Measurements from ENCODE around the gene NAT16.

The NAT16 gene

GRCh38 chr7:101169838-101170551, 10.1 kb downstream of the NAT16 start:
- H3K27me3 Mint-ChIP-seq = peaks cover 47% of the 10 kb centered on the region
- H3K36me3 Mint-ChIP-seq = no peaks in the 10 kb centered on the region
- peaks cover 73% of the 10 kb centered on the region for H3K4me1 Mint-ChIP-seq (ENCODE audit: low read depth)
- no peaks in the 10 kb centered on the region for H3K9me3 Mint-ChIP-seq (ENCODE audit: low read depth)
- peak overlapping the region; percentile 77 for H3K4me3 Mint-ChIP-seq
- H3K27ac Mint-ChIP-seq = peak overlapping the region; percentile 68

- Mint-ChIP-seq H3K27me3 (peaks cover 44% of the 10 kb centered on the region), H3K4me3 (peak overlapping the region; percentile 77), H3K9me3 (ENCODE audit: low read depth) (no peaks in the 10 kb centered on the region), H3K27ac (peak overlapping the region; percentile 68), H3K36me3 (no peaks in the 10 kb centered on the region), H3K4me1 (ENCODE audit: low read depth) (peaks cover 73% of the 10 kb centered on the region)
These were observed 10.8 kb downstream of the NAT16 start for GRCh38 chr7:101169110-101169837.

GRCh38 chr7:101168412-101169049, 11.6 kb downstream of the NAT16 start:
- Mint-ChIP-seq H3K27me3 (peaks cover 40% of the 10 kb centered on the region), H3K9me3 (ENCODE audit: low read depth) (no peaks in the 10 kb centered on the region), H3K4me3 (peak overlapping the region; percentile 73), H3K27ac (no peak overlapping the region), H3K4me1 (ENCODE audit: low read depth) (peaks cover 68% of the 10 kb centered on the region), H3K36me3 (no peaks in the 10 kb centered on the region)

DNA sequence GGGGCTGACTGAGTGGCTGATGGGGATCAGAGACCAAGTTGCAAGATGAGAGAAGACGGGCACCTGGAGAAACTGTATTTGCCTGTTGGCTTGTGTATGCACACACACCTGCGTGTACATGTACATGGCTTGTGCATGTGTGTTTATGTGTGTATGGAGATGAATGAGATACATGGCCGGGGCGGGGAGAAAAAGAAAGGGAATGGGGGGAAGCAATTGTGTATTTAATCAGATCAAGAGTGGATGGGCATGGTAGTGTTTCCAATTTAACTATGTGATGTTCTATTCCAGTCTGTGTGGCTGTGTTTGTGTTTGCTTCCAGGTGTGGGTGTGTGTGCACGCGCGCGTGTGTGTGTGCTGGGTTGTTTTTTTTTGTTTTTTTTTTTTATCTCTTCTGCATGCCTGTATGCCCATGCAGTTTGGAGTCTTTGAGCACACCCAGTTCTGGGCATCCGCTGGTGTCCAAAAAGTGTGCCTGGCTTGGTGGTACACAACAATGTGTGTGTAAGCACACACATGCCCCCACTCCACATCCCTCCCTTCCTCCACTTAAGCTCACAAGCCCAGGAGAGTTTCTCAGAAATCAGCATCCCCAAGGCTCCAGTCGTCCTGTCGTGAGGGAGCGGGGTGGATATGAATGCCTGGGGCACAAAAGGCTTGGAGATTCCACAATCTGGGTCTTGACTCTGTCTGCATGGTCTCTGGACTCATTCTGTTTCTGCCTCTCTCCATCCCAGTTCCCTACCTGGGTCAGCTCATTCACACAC, 12.3 kb downstream of the NAT16 start:
- Mint-ChIP-seq H3K27me3 (peaks cover 39% of the 10 kb centered on the region), H3K9me3 (ENCODE audit: low read depth) (no peaks in the 10 kb centered on the region), H3K36me3 (no peaks in the 10 kb centered on the region), H3K4me3 (no peak overlapping the region), H3K4me1 (ENCODE audit: low read depth) (peaks cover 65% of the 10 kb centered on the region), H3K27ac (no peak overlapping the region)

DNA sequence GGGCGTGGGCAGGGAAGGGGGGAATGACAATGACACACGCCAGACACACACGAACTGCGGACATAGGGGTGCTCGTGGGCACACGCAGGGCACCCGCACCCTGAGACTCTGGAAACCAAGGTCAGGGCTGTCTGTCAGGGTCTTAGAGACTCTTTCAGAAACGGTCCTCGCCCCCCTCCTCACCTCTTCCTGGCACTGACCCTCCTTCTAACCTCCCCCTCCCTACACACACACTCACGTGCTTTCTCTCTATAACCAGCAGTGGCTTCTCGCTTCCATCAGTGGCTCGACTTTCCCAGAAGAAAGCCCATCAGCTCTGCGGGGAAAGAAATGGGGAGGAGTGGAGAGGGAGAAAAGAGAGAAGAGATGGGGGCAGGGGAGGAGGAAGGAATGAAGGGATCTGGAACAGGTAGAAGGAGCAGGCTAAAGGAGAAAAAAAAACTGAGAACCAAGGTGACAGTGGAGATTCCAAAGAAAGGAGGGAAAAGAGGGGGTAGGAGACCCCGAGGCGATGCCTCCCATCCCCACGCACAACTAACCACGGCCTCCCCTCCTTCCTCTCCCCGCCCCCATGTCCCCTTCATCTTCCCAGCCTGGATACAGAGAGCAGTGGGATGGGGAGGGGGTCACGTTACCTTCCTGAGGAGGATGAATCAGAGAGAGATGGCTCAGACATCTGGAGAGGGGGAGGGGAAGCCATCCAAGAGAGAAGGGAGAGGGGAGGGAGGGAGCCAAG, 13.0 kb downstream of the NAT16 start:
- H3K27ac Mint-ChIP-seq = no peak overlapping the region
- H3K9me3 Mint-ChIP-seq (ENCODE audit: low read depth) = no peaks in the 10 kb centered on the region
- H3K27me3 Mint-ChIP-seq = peaks cover 37% of the 10 kb centered on the region
- H3K4me1 Mint-ChIP-seq (ENCODE audit: low read depth) = peaks cover 66% of the 10 kb centered on the region
- no peaks in the 10 kb centered on the region for H3K36me3 Mint-ChIP-seq
- H3K4me3 Mint-ChIP-seq = peak overlapping the region; percentile 20

DNA sequence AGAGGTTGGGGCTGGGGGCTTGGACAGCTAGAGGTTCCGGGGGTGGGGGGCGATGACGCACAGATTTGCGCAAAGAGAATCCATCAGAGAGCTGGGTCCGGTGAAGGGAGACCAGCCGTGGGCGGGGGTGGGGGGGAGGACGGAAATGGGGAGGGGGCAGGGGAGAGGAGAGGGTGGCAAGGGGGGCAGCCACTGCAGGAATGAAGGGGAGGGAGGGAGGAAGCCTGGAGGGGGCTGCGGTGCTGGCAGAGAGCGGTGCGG, 13.5 kb downstream of the NAT16 start:
- Mint-ChIP-seq H3K4me3 (no peak overlapping the region), H3K27ac (no peak overlapping the region), H3K27me3 (peaks cover 37% of the 10 kb centered on the region), H3K4me1 (ENCODE audit: low read depth) (peaks cover 61% of the 10 kb centered on the region), H3K9me3 (ENCODE audit: low read depth) (no peaks in the 10 kb centered on the region), H3K36me3 (no peaks in the 10 kb centered on the region)

DNA sequence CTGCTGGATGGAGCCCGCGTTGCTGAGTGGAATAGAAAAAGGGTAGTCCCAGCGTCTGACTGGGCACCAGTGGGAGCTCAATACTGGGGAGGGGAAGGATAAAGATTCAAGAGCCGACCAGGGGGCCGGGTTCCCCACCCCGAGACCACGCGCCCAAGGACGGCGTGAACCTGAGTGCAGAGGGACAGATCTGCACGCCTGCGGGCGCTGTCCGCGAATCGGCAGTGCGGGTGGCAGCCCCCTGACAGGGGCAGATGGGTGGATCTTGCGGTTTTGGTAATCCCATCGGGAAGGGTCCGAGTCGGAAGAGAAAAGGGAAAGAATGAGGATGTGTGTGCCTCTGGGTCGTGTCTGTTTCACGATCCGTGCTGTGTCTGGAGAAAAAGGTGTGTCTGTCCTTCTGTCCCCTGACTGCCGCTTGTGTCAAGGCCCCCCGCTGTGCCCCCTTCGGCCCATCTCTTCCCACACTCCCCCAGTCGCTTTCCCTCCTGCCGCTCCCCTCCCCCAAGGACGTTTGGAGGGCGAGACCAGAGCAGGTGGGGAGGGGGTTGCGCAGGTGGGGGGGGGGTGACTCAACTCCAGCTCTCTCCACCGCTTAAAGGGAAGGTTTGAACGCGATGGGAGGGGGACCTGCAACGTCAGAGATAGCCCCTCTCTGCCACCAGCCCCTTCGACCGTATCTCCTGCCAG, 14.0 kb downstream of the NAT16 start:
- Mint-ChIP-seq H3K9me3 (ENCODE audit: low read depth) (no peaks in the 10 kb centered on the region), H3K4me1 (ENCODE audit: low read depth) (peaks cover 57% of the 10 kb centered on the region), H3K36me3 (no peaks in the 10 kb centered on the region), H3K4me3 (peak overlapping the region; percentile 81), H3K27me3 (peaks cover 33% of the 10 kb centered on the region), H3K27ac (peak overlapping the region; percentile 22)

GRCh38 chr7:101165075-101165957, 14.8 kb downstream of the NAT16 start, which contains the start of gene VGF:
TSS of gene VGF (minus strand) at chr7:101165569. CDS start at chr7:101164843, 726 bp downstream.
- peaks cover 26% of the 10 kb centered on the region for H3K27me3 Mint-ChIP-seq
- H3K4me1 Mint-ChIP-seq (ENCODE audit: low read depth) = peaks cover 49% of the 10 kb centered on the region
- no peaks in the 10 kb centered on the region for H3K9me3 Mint-ChIP-seq (ENCODE audit: low read depth)
- H3K4me3 Mint-ChIP-seq = peak within 1 kb of the TSS; percentile 81
- peak within 1 kb of the TSS; percentile 22 for H3K27ac Mint-ChIP-seq
- no peaks in the 10 kb centered on the region for H3K36me3 Mint-ChIP-seq

DNA sequence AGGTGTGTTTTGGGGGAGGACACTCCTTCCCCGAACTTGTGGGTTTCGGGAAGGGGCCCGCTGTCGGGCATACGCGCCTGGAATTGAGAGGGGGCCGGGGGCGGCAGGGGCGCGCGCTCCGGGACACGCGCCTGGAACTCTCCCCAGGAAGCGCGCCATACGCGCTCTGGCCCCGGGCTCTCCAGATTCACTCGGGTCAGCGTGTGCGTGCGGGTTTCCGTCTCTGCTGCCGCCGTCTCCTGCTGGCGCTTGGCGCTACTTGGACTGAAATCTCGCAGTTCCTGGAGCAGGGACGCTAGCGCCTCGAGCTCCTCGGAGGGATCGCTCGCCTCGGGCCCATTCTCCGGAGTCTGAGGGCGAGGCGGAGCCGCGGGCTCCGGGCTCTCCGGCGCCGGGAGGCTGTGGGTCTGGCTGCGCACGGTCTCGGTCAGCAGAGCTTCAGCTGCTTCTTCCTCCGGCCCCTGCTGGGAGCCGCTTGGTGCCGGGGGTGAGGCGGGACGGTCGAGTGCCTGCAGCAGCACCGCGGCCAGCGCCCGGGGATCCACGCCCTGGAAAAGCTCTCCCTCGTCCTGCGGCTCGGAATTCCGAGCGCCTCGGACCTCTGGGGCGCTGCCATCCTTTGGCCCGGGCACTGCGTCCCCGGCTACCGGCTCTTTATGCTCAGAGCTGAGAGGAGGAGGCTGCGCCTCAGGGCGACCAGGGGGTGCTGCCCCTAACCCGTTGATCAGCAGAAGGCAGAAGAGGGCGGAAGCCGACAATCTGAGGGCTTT, 15.8 kb downstream of the NAT16 start:
- Mint-ChIP-seq H3K27ac (no peak overlapping the region), H3K4me3 (peak overlapping the region; percentile 81), H3K27me3 (peaks cover 20% of the 10 kb centered on the region)

GRCh38 chr7:101163279-101164070, 16.6 kb downstream of the NAT16 start:
- no peaks in the 10 kb centered on the region for H3K36me3 Mint-ChIP-seq
- peaks cover 32% of the 10 kb centered on the region for H3K4me1 Mint-ChIP-seq (ENCODE audit: low read depth)
- H3K4me3 Mint-ChIP-seq = peak overlapping the region; percentile 67
- H3K9me3 Mint-ChIP-seq (ENCODE audit: low read depth) = no peaks in the 10 kb centered on the region
- no peak overlapping the region for H3K27ac Mint-ChIP-seq
- peaks cover 16% of the 10 kb centered on the region for H3K27me3 Mint-ChIP-seq

More for the DNA sequence above, 15.8 kb downstream of the NAT16 start:
- H3K9me3 Mint-ChIP-seq (ENCODE audit: low read depth) = no peaks in the 10 kb centered on the region
- H3K4me1 Mint-ChIP-seq (ENCODE audit: low read depth) = peaks cover 39% of the 10 kb centered on the region
- H3K36me3 Mint-ChIP-seq = no peaks in the 10 kb centered on the region

DNA sequence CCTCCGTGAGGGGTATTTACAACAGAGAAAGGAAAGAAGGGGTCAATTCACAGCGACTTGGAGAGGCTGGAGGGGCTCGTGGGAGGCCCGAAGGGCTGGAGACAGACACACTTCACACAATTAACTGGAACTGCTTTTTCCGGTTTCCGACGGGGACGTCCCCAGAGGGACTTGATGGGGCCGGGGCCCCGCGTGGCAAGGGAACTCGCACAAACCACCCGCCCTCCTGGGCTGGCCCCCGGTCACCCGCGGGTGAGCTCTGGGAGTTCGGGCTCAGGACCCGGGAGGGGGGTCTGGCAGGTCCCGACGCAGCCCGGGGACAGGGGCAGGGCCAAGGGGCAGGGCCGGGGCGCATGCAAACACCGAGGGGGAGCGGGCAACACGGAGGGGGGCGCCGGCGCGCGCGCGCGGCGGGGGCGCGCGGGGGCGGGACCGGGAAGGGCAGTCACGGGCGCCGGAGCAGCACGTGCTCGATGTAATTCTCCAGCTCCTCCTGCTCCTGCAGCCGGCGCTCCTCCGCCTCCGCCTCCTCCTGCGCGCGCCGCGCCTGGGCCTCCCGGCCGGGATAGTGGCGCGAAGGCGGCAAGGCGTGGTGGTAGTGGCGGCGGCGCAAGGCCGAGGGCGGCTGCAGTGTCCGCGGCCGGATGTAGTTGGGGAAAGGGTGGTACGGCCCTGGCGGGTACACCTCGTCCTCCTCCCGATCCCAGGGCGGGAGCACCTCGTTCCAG, 17.4 kb downstream of the NAT16 start:
- Mint-ChIP-seq H3K36me3 (peaks cover 4% of the 10 kb centered on the region), H3K27me3 (peaks cover 13% of the 10 kb centered on the region), H3K4me1 (ENCODE audit: low read depth) (peaks cover 28% of the 10 kb centered on the region), H3K27ac (no peak overlapping the region), H3K4me3 (peak overlapping the region; percentile 79), H3K9me3 (ENCODE audit: low read depth) (no peaks in the 10 kb centered on the region)

All from activated naive CD8-positive, alpha-beta T cell (primary cell).